Activated B cell treated with CpG ODN at 0.5 μM for 24 hours (primary cell): ENCODE data around the gene PIK3R2. TPM values are rescaled to one million over a fixed set of nuclear protein-coding genes. Genes with fewer than 3 reads are reported as not detected.

Source experiments
- ATAC-seq: fragments of 200-7000 bp; cut with Tn5 transposase; one replicate; pipeline ENCODE4 v1.10.0; 2021; ENCODE audit warnings: low read depth, mild to moderate bottlenecking, moderate library complexity
- CTCF ChIA-PET: fragments of 350-600 bp; sonication (Branson Sonifier 250); formaldehyde crosslinking; loops from one replicate; lab custom pipeline; 2021; ENCODE audit warnings: antibody characterized with exemption; lab: Charles Lee
- POLR2A ChIA-PET: fragments of 350-600 bp; sonication (Branson Sonifier 250); formaldehyde crosslinking; loops from one replicate; lab custom pipeline; 2021; ENCODE audit warnings: antibody characterized with exemption; lab: Charles Lee
- DNase-seq: peaks from one replicate; pipeline ENCODE4 v3.0.0; 2022
- H3K27ac Mint-ChIP-seq: one replicate; pipeline ENCODE4 v1.8.0; 2020; ENCODE audit warnings: mixed read lengths
- H3K27me3 Mint-ChIP-seq: one replicate; pipeline ENCODE4 v1.8.0; 2021; ENCODE audit warnings: mixed read lengths
- H3K36me3 Mint-ChIP-seq: one replicate; pipeline ENCODE4 v1.8.0; 2021; ENCODE audit warnings: low read depth, mixed read lengths
- H3K4me1 Mint-ChIP-seq: one replicate; pipeline ENCODE4 v1.8.0; 2021; ENCODE audit warnings: mixed read lengths
- H3K4me3 Mint-ChIP-seq: one replicate; pipeline ENCODE4 v1.8.0; 2020; ENCODE audit warnings: mild to moderate bottlenecking, mixed read lengths
- H3K9me3 Mint-ChIP-seq: one replicate; pipeline ENCODE4 v1.8.0; 2020; ENCODE audit warnings: mixed read lengths
- CTCF ChIP-seq: fragments of 200-600 bp; IDR thresholded peaks from one replicate; pipeline ENCODE4 v1.8.0; 2022; ENCODE audit warnings: antibody characterized with exemption, mild to moderate bottlenecking
- intact Hi-C: fragments of 100-400 bp; cut with micrococcal nuclease; formaldehyde crosslinking; loops from one replicate; pipeline ENCODE4 v1.15.1; 2024
- total RNA-seq: library from RNA; stranded (reverse); gene quantifications from 2 replicates; pipeline ENCODE4 v1.2.3, GENCODE V29; 2022

PIK3R2 gene
- total RNA-seq, 1 donor from 2014 or later, result 12.7 TPM

GRCh38 chr19:18113827-18114226 lies 39.1 kb upstream of the PIK3R2 start:
- no peak for DNase-seq
- CTCF ChIA-PET, result interaction anchor here (0.8 to 3.3 kb wide), 6 partner anchors 10 to 139 kb away, joined by 3 to 18 read pairs (median 4); partner anchors contain the start of gene PIK3R2
- Mint-ChIP-seq H3K27me3 (no peaks in the 10 kb centered on the region), H3K36me3 (peaks cover 37% of the 10 kb centered on the region), H3K9me3 (no peaks in the 10 kb centered on the region), H3K4me3 (no peak overlapping the region), H3K4me1 (peaks cover 44% of the 10 kb centered on the region), H3K27ac (no peak overlapping the region)
- ATAC-seq, result no peak
- POLR2A ChIA-PET, result interaction anchor here (0.6 to 2.1 kb wide), 6 partner anchors 9 to 458 kb away, joined by 3 to 9 read pairs (median 5); partner anchors contain the start of genes CCDC124, IL12RB1, PIK3R2 and UBA52
- TF ChIP-seq CTCF, result no peak
- intact Hi-C loops, result loop anchor here (1.0 to 2.0 kb wide), 4 partner anchors 15 to 137 kb away; no protein-coding TSS in a partner anchor

GRCh38 chr19:18114483-18114882 lies 38.5 kb upstream of the PIK3R2 start:
- Mint-ChIP-seq H3K4me3 (no peak overlapping the region), H3K27ac (no peak overlapping the region), H3K27me3 (no peaks in the 10 kb centered on the region), H3K36me3 (peaks cover 37% of the 10 kb centered on the region), H3K9me3 (no peaks in the 10 kb centered on the region), H3K4me1 (peaks cover 44% of the 10 kb centered on the region)
- ATAC-seq (no peak), DNase-seq (no peak)
- CTCF ChIA-PET, result no interaction called here
- POLR2A ChIA-PET, result interaction anchor here (2.1 kb wide), 1 partner anchor 15 kb away, joined by 9 read pairs; no protein-coding TSS in a partner anchor
- intact Hi-C loops, result no loop called here
- no peak for TF ChIP-seq CTCF

GRCh38 chr19:18117364-18117691 lies 35.6 kb upstream of the PIK3R2 start:
- ATAC-seq, result no peak
- H3K4me3 Mint-ChIP-seq, result peak overlapping the region; percentile 74
- no peak for TF ChIP-seq CTCF
- DNase-seq, result no peak
- no peaks in the 10 kb centered on the region for H3K9me3 Mint-ChIP-seq
- H3K4me1 Mint-ChIP-seq, result peaks cover 42% of the 10 kb centered on the region
- POLR2A ChIA-PET, result interaction anchor here (0.6 to 2.7 kb wide), 9 partner anchors 13 to 257 kb away, joined by 3 to 19 read pairs (median 5); partner anchors contain the start of genes MAST3 and PIK3R2
- peak overlapping the region; percentile 77 for H3K27ac Mint-ChIP-seq
- intact Hi-C loops, result loop anchor here (1.0 to 2.0 kb wide), 2 partner anchors 35 to 211 kb away; no protein-coding TSS in a partner anchor
- peaks cover 38% of the 10 kb centered on the region for H3K36me3 Mint-ChIP-seq
- CTCF ChIA-PET, result no interaction called here
- H3K27me3 Mint-ChIP-seq, result no peaks in the 10 kb centered on the region

- ChIA-PET POLR2A (interaction anchor here (0.5 to 2.7 kb wide), 13 partner anchors 14 to 439 kb away, joined by 3 to 19 read pairs (median 5); partner anchors contain the start of genes JUND, MAST3 and PIK3R2), CTCF (no interaction called here)
- intact Hi-C loops, result loop anchor here (1.0 to 2.0 kb wide), 2 partner anchors 34 to 211 kb away; no protein-coding TSS in a partner anchor
- Mint-ChIP-seq H3K27ac (peak overlapping the region; percentile 77), H3K9me3 (no peaks in the 10 kb centered on the region), H3K36me3 (peaks cover 38% of the 10 kb centered on the region), H3K27me3 (no peaks in the 10 kb centered on the region), H3K4me3 (peak overlapping the region; percentile 75), H3K4me1 (peaks cover 40% of the 10 kb centered on the region)
- DNase-seq (peak; percentile 98), ATAC-seq (peak; percentile 93)
- TF ChIP-seq CTCF, result no peak
Measured at GRCh38 chr19:18117692-18118378, 35.1 kb upstream of the PIK3R2 start.

GRCh38 chr19:18118420-18119012 lies 34.4 kb upstream of the PIK3R2 start:
- TF ChIP-seq CTCF, result no peak
- peaks cover 38% of the 10 kb centered on the region for H3K4me1 Mint-ChIP-seq

More at GRCh38 chr19:18118420-18119012, 34.4 kb upstream of the PIK3R2 start:
- H3K4me3 Mint-ChIP-seq, result peak overlapping the region; percentile 75
- POLR2A ChIA-PET, result interaction anchor here (0.5 to 2.7 kb wide), 15 partner anchors 8 to 438 kb away, joined by 3 to 19 read pairs (median 4); partner anchors contain the start of genes ARRDC2, JUND, MAST3 and PIK3R2
- H3K9me3 Mint-ChIP-seq, result no peaks in the 10 kb centered on the region
- CTCF ChIA-PET, result no interaction called here
- intact Hi-C loops, result no loop called here
- peak overlapping the region; percentile 70 for H3K27ac Mint-ChIP-seq
- ATAC-seq, result no peak
- peaks cover 43% of the 10 kb centered on the region for H3K36me3 Mint-ChIP-seq
- no peaks in the 10 kb centered on the region for H3K27me3 Mint-ChIP-seq
- DNase-seq, result no peak
